GM23338 (cell line): ENCODE measurements around the gene SMTNL2. TPM values are rescaled to one million over a fixed set of nuclear protein-coding genes. Genes with fewer than 3 reads are reported as not detected.

Source experiments
- EZH2 ChIP-seq: fragments of 200-600 bp; sonication (generic); IDR thresholded peaks from one replicate; pipeline ENCODE4 v1.8.0; 2017; ENCODE audit warnings: antibody characterized with exemption, mild to moderate bottlenecking, low read depth; ENCODE audit not compliant: unreplicated experiment
- EZH2phosphoT487 ChIP-seq: fragments of 200-600 bp; sonication (generic); IDR thresholded peaks from one replicate; pipeline ENCODE4 v1.8.1; 2018; ENCODE audit warnings: antibody characterized with exemption; ENCODE audit not compliant: unreplicated experiment
- JUNB ChIP-seq: IDR thresholded peaks from one replicate; pipeline ENCODE4 v1.6.1; 2016; ENCODE audit warnings: antibody characterized with exemption; ENCODE audit not compliant: unreplicated experiment
- POLR2AphosphoS5 ChIP-seq: IDR thresholded peaks from 2 replicates; pipeline ENCODE4 v1.6.1; 2016; ENCODE audit warnings: antibody characterized with exemption, low read depth
- STAT1 ChIP-seq: IDR thresholded peaks from one replicate; pipeline ENCODE4 v1.6.1; 2016; ENCODE audit warnings: antibody characterized with exemption; ENCODE audit not compliant: unreplicated experiment
- ZNF114 ChIP-seq: fragments of 250-450 bp; sonication (Bioruptor Pico); IDR thresholded peaks from 2 replicates; pipeline ENCODE4 v1.5.0; 2020; ENCODE audit warnings: mild to moderate bottlenecking, moderate library complexity
- polyA plus RNA-seq: library from polyadenylated mRNA; unstranded; fragments of >200 nt; fragmentation: Nextera tagmentation; extraction: Ambion mirVana; gene quantifications from 2 replicates; pipeline ENCODE4 v1.2.1, GENCODE V29; 2016
- total RNA-seq: library from RNA; depleted of rRNA; stranded (reverse); fragments of >200 nt; shearing (Covaris generic); gene quantifications from 2 replicates; pipeline ENCODE4 v1.2.3, GENCODE V29; 2014
- TF ChIP-seq, protein P1 (sequence below): fragments of 250-450 bp; sonication (Bioruptor Pico); IDR thresholded peaks from 2 replicates; pipeline ENCODE4 v1.5.0; 2020; ENCODE audit warnings: mild to moderate bottlenecking, moderate library complexity
- TF ChIP-seq, protein P2 (sequence below): IDR thresholded peaks from one replicate; pipeline ENCODE4 v1.6.1; 2018; ENCODE audit warnings: antibody characterized with exemption; ENCODE audit not compliant: unreplicated experiment
- TF ChIP-seq, protein P3 (sequence below): IDR thresholded peaks from 2 replicates; pipeline ENCODE4 v1.6.1; 2016; ENCODE audit warnings: antibody characterized with exemption

Gene SMTNL2
- total and polyA plus RNA-seq, 2 experiments from 2014 or later = 1.3 to 4.3 TPM

DNA sequence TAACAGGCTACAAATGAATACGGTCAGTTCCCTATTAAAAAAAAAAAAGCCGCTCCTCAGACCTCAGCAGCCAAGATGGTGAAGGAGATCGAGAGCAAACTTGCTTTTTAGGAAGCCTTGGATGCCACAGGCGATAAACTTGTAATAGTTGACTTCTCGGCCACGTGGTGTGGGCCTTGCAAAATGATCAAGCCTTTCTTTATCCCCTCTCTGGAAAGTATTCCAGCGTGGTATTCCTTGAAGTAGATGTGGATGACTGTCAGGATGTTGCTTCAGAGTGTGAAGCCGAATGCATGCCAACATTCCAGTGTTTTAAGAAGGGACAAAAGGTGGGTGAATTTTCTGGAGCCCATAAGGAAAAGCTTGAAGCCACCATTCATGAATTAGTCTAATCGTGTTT is 12.2 kb upstream of the SMTNL2 start (continued):
- TF ChIP-seq, protein P1, sequence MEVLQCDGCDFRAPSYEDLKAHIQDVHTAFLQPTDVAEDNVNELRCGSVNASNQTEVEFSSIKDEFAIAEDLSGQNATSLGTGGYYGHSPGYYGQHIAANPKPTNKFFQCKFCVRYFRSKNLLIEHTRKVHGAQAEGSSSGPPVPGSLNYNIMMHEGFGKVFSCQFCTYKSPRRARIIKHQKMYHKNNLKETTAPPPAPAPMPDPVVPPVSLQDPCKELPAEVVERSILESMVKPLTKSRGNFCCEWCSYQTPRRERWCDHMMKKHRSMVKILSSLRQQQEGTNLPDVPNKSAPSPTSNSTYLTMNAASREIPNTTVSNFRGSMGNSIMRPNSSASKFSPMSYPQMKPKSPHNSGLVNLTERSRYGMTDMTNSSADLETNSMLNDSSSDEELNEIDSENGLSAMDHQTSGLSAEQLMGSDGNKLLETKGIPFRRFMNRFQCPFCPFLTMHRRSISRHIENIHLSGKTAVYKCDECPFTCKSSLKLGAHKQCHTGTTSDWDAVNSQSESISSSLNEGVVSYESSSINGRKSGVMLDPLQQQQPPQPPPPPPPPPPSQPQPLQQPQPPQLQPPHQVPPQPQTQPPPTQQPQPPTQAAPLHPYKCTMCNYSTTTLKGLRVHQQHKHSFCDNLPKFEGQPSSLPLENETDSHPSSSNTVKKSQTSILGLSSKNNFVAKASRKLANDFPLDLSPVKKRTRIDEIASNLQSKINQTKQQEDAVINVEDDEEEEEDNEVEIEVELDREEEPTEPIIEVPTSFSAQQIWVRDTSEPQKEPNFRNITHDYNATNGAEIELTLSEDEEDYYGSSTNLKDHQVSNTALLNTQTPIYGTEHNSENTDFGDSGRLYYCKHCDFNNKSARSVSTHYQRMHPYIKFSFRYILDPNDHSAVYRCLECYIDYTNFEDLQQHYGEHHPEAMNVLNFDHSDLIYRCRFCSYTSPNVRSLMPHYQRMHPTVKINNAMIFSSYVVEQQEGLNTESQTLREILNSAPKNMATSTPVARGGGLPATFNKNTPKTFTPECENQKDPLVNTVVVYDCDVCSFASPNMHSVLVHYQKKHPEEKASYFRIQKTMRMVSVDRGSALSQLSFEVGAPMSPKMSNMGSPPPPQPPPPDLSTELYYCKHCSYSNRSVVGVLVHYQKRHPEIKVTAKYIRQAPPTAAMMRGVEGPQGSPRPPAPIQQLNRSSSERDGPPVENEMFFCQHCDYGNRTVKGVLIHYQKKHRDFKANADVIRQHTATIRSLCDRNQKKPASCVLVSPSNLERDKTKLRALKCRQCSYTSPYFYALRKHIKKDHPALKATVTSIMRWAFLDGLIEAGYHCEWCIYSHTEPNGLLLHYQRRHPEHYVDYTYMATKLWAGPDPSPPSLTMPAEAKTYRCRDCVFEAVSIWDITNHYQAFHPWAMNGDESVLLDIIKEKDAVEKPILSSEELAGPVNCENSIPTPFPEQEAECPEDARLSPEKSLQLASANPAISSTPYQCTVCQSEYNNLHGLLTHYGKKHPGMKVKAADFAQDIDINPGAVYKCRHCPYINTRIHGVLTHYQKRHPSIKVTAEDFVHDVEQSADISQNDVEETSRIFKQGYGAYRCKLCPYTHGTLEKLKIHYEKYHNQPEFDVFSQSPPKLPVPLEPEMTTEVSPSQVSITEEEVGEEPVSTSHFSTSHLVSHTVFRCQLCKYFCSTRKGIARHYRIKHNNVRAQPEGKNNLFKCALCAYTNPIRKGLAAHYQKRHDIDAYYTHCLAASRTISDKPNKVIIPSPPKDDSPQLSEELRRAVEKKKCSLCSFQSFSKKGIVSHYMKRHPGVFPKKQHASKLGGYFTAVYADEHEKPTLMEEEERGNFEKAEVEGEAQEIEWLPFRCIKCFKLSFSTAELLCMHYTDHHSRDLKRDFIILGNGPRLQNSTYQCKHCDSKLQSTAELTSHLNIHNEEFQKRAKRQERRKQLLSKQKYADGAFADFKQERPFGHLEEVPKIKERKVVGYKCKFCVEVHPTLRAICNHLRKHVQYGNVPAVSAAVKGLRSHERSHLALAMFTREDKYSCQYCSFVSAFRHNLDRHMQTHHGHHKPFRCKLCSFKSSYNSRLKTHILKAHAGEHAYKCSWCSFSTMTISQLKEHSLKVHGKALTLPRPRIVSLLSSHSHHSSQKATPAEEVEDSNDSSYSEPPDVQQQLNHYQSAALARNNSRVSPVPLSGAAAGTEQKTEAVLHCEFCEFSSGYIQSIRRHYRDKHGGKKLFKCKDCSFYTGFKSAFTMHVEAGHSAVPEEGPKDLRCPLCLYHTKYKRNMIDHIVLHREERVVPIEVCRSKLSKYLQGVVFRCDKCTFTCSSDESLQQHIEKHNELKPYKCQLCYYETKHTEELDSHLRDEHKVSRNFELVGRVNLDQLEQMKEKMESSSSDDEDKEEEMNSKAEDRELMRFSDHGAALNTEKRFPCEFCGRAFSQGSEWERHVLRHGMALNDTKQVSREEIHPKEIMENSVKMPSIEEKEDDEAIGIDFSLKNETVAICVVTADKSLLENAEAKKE (CRISPR knock-in tag) = no peak
- TF ChIP-seq, protein P2, sequence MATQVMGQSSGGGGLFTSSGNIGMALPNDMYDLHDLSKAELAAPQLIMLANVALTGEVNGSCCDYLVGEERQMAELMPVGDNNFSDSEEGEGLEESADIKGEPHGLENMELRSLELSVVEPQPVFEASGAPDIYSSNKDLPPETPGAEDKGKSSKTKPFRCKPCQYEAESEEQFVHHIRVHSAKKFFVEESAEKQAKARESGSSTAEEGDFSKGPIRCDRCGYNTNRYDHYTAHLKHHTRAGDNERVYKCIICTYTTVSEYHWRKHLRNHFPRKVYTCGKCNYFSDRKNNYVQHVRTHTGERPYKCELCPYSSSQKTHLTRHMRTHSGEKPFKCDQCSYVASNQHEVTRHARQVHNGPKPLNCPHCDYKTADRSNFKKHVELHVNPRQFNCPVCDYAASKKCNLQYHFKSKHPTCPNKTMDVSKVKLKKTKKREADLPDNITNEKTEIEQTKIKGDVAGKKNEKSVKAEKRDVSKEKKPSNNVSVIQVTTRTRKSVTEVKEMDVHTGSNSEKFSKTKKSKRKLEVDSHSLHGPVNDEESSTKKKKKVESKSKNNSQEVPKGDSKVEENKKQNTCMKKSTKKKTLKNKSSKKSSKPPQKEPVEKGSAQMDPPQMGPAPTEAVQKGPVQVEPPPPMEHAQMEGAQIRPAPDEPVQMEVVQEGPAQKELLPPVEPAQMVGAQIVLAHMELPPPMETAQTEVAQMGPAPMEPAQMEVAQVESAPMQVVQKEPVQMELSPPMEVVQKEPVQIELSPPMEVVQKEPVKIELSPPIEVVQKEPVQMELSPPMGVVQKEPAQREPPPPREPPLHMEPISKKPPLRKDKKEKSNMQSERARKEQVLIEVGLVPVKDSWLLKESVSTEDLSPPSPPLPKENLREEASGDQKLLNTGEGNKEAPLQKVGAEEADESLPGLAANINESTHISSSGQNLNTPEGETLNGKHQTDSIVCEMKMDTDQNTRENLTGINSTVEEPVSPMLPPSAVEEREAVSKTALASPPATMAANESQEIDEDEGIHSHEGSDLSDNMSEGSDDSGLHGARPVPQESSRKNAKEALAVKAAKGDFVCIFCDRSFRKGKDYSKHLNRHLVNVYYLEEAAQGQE = no peak
- TF ChIP-seq, protein P3, sequence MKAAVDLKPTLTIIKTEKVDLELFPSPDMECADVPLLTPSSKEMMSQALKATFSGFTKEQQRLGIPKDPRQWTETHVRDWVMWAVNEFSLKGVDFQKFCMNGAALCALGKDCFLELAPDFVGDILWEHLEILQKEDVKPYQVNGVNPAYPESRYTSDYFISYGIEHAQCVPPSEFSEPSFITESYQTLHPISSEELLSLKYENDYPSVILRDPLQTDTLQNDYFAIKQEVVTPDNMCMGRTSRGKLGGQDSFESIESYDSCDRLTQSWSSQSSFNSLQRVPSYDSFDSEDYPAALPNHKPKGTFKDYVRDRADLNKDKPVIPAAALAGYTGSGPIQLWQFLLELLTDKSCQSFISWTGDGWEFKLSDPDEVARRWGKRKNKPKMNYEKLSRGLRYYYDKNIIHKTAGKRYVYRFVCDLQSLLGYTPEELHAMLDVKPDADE = no peak
- no peak for TF ChIP-seq EZH2
- no peak for TF ChIP-seq ZNF114 (CRISPR knock-in tag)
- TF ChIP-seq EZH2phosphoT487 = no peak
- TF ChIP-seq STAT1 = no peak
- no peak for TF ChIP-seq POLR2AphosphoS5
- TF ChIP-seq JUNB = no peak
